Neural crest cell (in vitro differentiated cells): ENCODE data around the gene NTM. TPM values are rescaled to one million over a fixed set of nuclear protein-coding genes. Genes with fewer than 3 reads are reported as not detected.
"Not testable (repeated sequence)": the region's sequence is repeated elsewhere in the genome, so short reads cannot be mapped to it uniquely, and the experiment has no call there.

Experiments used
- DNase-seq: peaks from one replicate; pipeline ENCODE4 v3.0.0; 2021; ENCODE audit warnings: low read depth, mixed read lengths, low spot score
- H3K27ac Mint-ChIP-seq: one replicate; pipeline ENCODE4 v1.8.0; 2021; ENCODE audit warnings: mild to moderate bottlenecking, mixed read lengths; ENCODE audit not compliant: unreplicated experiment
- H3K27me3 Mint-ChIP-seq: 2 replicates; pipeline ENCODE4 v1.8.0; 2021; ENCODE audit warnings: low read depth, mild to moderate bottlenecking, mixed read lengths
- H3K36me3 Mint-ChIP-seq: 2 replicates; pipeline ENCODE4 v1.8.0; 2021; ENCODE audit warnings: low read depth, mild to moderate bottlenecking, mixed read lengths
- H3K4me1 Mint-ChIP-seq: 2 replicates; pipeline ENCODE4 v1.8.0; 2021; ENCODE audit warnings: mixed read lengths
- H3K4me3 Mint-ChIP-seq: one replicate; pipeline ENCODE4 v1.8.0; 2021; ENCODE audit warnings: mild to moderate bottlenecking, mixed read lengths
- H3K9me3 Mint-ChIP-seq: 2 replicates; pipeline ENCODE4 v1.8.0; 2021; ENCODE audit warnings: mixed read lengths
- CTCF ChIP-seq: fragments of 200-600 bp; sonication (generic); conservative IDR thresholded peaks from 2 replicates; pipeline ENCODE4 v1.5.0; 2021; ENCODE audit warnings: antibody characterized with exemption, mild to moderate bottlenecking
- total RNA-seq: library from RNA; stranded (reverse); gene quantifications from 2 replicates; pipeline ENCODE4 v1.2.1, GENCODE V29; 2021

NTM gene
- total RNA-seq, 1 donor from 2014 or later, result 11.3 TPM

GRCh38 chr11:132060567-132060966 lies 690.2 kb downstream of the NTM start:
- H3K9me3 Mint-ChIP-seq, result peaks cover 3% of the 10 kb centered on the region
- DNase-seq, result no peak
- H3K27ac Mint-ChIP-seq, result no peak overlapping the region
- H3K36me3 Mint-ChIP-seq, result no peaks in the 10 kb centered on the region
- H3K4me3 Mint-ChIP-seq, result no peak overlapping the region
- H3K27me3 Mint-ChIP-seq, result no peaks in the 10 kb centered on the region
- no peak for TF ChIP-seq CTCF
- H3K4me1 Mint-ChIP-seq, result peaks cover 14% of the 10 kb centered on the region

GRCh38 chr11:132062031-132062430 lies 691.6 kb downstream of the NTM start:
- peaks cover 15% of the 10 kb centered on the region for H3K9me3 Mint-ChIP-seq
- DNase-seq, result no peak
- no peak for TF ChIP-seq CTCF
- peaks cover 7% of the 10 kb centered on the region for H3K36me3 Mint-ChIP-seq
- H3K27me3 Mint-ChIP-seq, result no peaks in the 10 kb centered on the region
- H3K4me3 Mint-ChIP-seq, result no peak overlapping the region
- no peak overlapping the region for H3K27ac Mint-ChIP-seq
- H3K4me1 Mint-ChIP-seq, result peaks cover 16% of the 10 kb centered on the region

GRCh38 chr11:132062541-132062940 lies 692.1 kb downstream of the NTM start:
- Mint-ChIP-seq H3K36me3 (peaks cover 9% of the 10 kb centered on the region), H3K9me3 (peaks cover 17% of the 10 kb centered on the region), H3K4me1 (peaks cover 16% of the 10 kb centered on the region), H3K27me3 (no peaks in the 10 kb centered on the region), H3K27ac (no peak overlapping the region), H3K4me3 (no peak overlapping the region)
- no peak for DNase-seq
- TF ChIP-seq CTCF, result no peak

- H3K4me1 Mint-ChIP-seq, result peaks cover 16% of the 10 kb centered on the region
- H3K9me3 Mint-ChIP-seq, result peaks cover 22% of the 10 kb centered on the region
- H3K27me3 Mint-ChIP-seq, result no peaks in the 10 kb centered on the region
- H3K4me3 Mint-ChIP-seq, result no peak overlapping the region
- no peak for TF ChIP-seq CTCF
- peak overlapping the region; percentile 68 for H3K27ac Mint-ChIP-seq
- DNase-seq, result no peak
- peaks cover 16% of the 10 kb centered on the region for H3K36me3 Mint-ChIP-seq
Observed at GRCh38 chr11:132064987-132065620, 694.7 kb downstream of the NTM start.

- Mint-ChIP-seq H3K4me1 (peaks cover 33% of the 10 kb centered on the region), H3K4me3 (no peak overlapping the region), H3K9me3 (peaks cover 22% of the 10 kb centered on the region), H3K36me3 (peaks cover 16% of the 10 kb centered on the region), H3K27ac (no peak overlapping the region), H3K27me3 (no peaks in the 10 kb centered on the region)
- DNase-seq, result no peak
- no peak for TF ChIP-seq CTCF
Observed at GRCh38 chr11:132068556-132068955, 698.1 kb downstream of the NTM start.

- Mint-ChIP-seq H3K4me1 (peaks cover 29% of the 10 kb centered on the region), H3K36me3 (peaks cover 16% of the 10 kb centered on the region), H3K9me3 (peaks cover 22% of the 10 kb centered on the region)
- H3K27me3 Mint-ChIP-seq, DNase-seq, H3K4me3 Mint-ChIP-seq, H3K27ac Mint-ChIP-seq: not testable (repeated sequence)
Observed at GRCh38 chr11:132069593-132069992, 699.2 kb downstream of the NTM start.

- Mint-ChIP-seq H3K36me3 (peaks cover 16% of the 10 kb centered on the region), H3K9me3 (peaks cover 15% of the 10 kb centered on the region)
Observed at GRCh38 chr11:132070907-132071306, 700.5 kb downstream of the NTM start.

More at GRCh38 chr11:132070907-132071306, 700.5 kb downstream of the NTM start:
- not testable (repeated sequence) for H3K27me3 Mint-ChIP-seq, DNase-seq, H3K27ac Mint-ChIP-seq, H3K4me3 Mint-ChIP-seq
- peaks cover 17% of the 10 kb centered on the region for H3K4me1 Mint-ChIP-seq
